Skin of body (tissue), 2 donors: ENCODE results near the gene RARRES1. TPM values are rescaled to one million over a fixed set of nuclear protein-coding genes. Genes with fewer than 3 reads are reported as not detected.

ENCODE experiments used
- small RNA-seq: library from RNA; depleted of rRNA; stranded (forward); fragments of <200 nt; gene quantifications from one replicate; pipeline ENCODE3, GENCODE V24; 2014; ENCODE audit warnings: low replicate concordance
- total RNA-seq: library from RNA; depleted of rRNA; stranded (reverse); fragments of >200 nt; gene quantifications from one replicate; pipeline ENCODE4 v1.2.3, GENCODE V29; 2014

The RARRES1 gene
- total RNA-seq, 1 donor from 2014 or later: 4.9 TPM

Small RNA genes lying within 50 kb of the gene (small RNA-seq; reads per million reads assigned to genes)
- gene AC080013.6: not detected

Other genes with a start within 250 kb of the RARRES1 start
- 12.5 TPM for gene MLF1, start 161.3 kb downstream of the RARRES1 start, total RNA-seq
- 49.8 TPM for gene GFM1, start 87.9 kb downstream of the RARRES1 start, total RNA-seq
- gene LXN, start 59.8 kb downstream of the RARRES1 start, total RNA-seq: 14.1 TPM
- gene MFSD1, start 69.6 kb upstream of the RARRES1 start, total RNA-seq: 62.8 TPM